AG04450 (cell line): Measurements from ENCODE around the gene IL15RA. TPM values are rescaled to one million over a fixed set of nuclear protein-coding genes. Genes with fewer than 3 reads are reported as not detected.
A peak's percentile ranks its signal among the peaks of the same experiment; 100 is the strongest.

Source experiments
- CTCF ChIA-PET: fragments of 300-600, 350-600 bp; formaldehyde crosslinking; extraction: SDS; loops from one replicate; lab custom pipeline; 2022; ENCODE audit warnings: antibody characterized with exemption, inconsistent platforms; lab: Charles Lee
- POLR2A ChIA-PET: fragments of 350-600 bp; formaldehyde crosslinking; extraction: SDS; loops from one replicate; lab custom pipeline; 2021; ENCODE audit warnings: antibody characterized with exemption, inconsistent platforms; lab: Yijun Ruan, JAX
- DNase-seq: peaks from one replicate; pipeline ENCODE4 v3.0.0-alpha.2; 2011; ENCODE audit warnings: low read depth, low spot score
- H3K27ac ChIP-seq: one replicate; pipeline ENCODE4 v1.5.1; 2012; ENCODE audit warnings: low read depth, low read length, control low read depth
- H3K27me3 ChIP-seq: one replicate; pipeline ENCODE4 v1.6.0; 2012; ENCODE audit warnings: low read length; ENCODE audit not compliant: control insufficient read depth, insufficient read depth
- H3K4me3 ChIP-seq: 2 replicates; pipeline ENCODE4 v1.5.1; 2011; ENCODE audit warnings: mild to moderate bottlenecking, low read depth, low read length, control low read depth
- H3K9me3 ChIP-seq: 2 replicates; pipeline ENCODE4 v1.5.1; 2012; ENCODE audit warnings: low read length; ENCODE audit not compliant: control insufficient read depth, insufficient read depth
- polyA plus RNA-seq: library from polyadenylated mRNA; depleted of rRNA; stranded (reverse); fragments of >200 nt; gene quantifications from 2 replicates; pipeline ENCODE4 v1.2.3, GENCODE V29; 2011
- TF ChIP-seq, protein P1 (sequence below): IDR thresholded peaks from 2 replicates; pipeline ENCODE4 v1.5.1; 2011; ENCODE audit warnings: low read depth, low read length, control low read depth, inconsistent platforms

IL15RA gene
- polyA plus RNA-seq, 1 experiment: 3.5 TPM

DNA sequence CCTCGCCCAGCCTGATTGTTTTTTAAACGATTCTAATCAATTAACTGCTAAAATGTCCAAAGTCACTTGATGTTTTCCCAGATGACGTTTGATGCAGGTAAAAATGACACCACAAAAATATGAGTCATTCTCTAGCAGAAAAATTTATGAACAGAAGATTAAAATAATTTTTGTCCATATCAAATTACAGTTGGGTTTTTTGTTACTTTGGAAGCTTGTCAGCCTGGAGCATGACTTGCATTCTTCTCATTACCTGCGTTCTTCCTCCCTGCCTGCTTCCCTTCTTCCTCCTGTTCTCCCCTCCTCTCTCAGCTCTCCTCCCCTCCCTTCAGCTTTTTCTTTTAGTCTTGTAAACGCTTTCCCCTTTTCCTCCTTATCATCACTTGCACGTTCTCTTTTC, 18.7 kb downstream of the IL15RA start:
- ChIA-PET CTCF (interaction anchor here (1.0 to 1.4 kb wide), 3 partner anchors 56 to 128 kb away, joined by 3 read pairs; no protein-coding TSS in a partner anchor), POLR2A (interaction anchor here (0.7 kb wide), 1 partner anchor 172 kb away, joined by 3 read pairs; no protein-coding TSS in a partner anchor)
- H3K27ac ChIP-seq: peak overlapping the region; percentile 62
- TF ChIP-seq, protein P1, sequence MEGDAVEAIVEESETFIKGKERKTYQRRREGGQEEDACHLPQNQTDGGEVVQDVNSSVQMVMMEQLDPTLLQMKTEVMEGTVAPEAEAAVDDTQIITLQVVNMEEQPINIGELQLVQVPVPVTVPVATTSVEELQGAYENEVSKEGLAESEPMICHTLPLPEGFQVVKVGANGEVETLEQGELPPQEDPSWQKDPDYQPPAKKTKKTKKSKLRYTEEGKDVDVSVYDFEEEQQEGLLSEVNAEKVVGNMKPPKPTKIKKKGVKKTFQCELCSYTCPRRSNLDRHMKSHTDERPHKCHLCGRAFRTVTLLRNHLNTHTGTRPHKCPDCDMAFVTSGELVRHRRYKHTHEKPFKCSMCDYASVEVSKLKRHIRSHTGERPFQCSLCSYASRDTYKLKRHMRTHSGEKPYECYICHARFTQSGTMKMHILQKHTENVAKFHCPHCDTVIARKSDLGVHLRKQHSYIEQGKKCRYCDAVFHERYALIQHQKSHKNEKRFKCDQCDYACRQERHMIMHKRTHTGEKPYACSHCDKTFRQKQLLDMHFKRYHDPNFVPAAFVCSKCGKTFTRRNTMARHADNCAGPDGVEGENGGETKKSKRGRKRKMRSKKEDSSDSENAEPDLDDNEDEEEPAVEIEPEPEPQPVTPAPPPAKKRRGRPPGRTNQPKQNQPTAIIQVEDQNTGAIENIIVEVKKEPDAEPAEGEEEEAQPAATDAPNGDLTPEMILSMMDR: no peak
- no peak overlapping the region for H3K4me3 ChIP-seq
- no peaks in the 10 kb centered on the region for H3K27me3 ChIP-seq
- DNase-seq: no peak
- H3K9me3 ChIP-seq: no peaks in the 10 kb centered on the region; the same call in 1 of the 2 replicates

DNA sequence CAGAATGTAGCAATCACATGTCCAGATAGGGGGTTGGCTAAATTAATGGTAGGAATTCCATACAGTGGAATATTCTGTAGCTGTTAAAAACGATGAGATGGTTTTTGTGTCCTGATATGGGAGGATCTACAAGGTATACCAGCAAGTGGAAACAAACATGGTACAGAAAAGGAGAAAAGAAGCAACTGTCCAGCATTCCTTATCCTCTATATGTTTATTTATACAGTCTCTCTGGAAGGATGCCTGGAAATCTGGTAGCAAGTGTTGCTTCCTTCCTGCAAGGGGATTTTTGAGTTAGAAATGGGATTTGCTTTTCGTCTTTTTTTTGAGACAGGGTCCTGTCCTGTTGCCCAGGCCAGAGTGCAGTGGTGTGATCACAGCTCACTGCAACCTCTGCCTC, 19.3 kb downstream of the IL15RA start:
- Histone ChIP-seq H3K27me3 (no peaks in the 10 kb centered on the region), H3K9me3 (no peaks in the 10 kb centered on the region; the same call in 1 of the 2 replicates), H3K4me3 (no peak overlapping the region), H3K27ac (peak overlapping the region; percentile 62)
- TF ChIP-seq, protein P1: no peak
- ChIA-PET CTCF (interaction anchor here (0.9 to 1.4 kb wide), 4 partner anchors 9 to 129 kb away, joined by 3 to 4 read pairs (median 3); no protein-coding TSS in a partner anchor), POLR2A (interaction anchor here (1.0 kb wide), 1 partner anchor 14 kb away, joined by 3 read pairs; no protein-coding TSS in a partner anchor)
- DNase-seq: peak; percentile 78

DNA sequence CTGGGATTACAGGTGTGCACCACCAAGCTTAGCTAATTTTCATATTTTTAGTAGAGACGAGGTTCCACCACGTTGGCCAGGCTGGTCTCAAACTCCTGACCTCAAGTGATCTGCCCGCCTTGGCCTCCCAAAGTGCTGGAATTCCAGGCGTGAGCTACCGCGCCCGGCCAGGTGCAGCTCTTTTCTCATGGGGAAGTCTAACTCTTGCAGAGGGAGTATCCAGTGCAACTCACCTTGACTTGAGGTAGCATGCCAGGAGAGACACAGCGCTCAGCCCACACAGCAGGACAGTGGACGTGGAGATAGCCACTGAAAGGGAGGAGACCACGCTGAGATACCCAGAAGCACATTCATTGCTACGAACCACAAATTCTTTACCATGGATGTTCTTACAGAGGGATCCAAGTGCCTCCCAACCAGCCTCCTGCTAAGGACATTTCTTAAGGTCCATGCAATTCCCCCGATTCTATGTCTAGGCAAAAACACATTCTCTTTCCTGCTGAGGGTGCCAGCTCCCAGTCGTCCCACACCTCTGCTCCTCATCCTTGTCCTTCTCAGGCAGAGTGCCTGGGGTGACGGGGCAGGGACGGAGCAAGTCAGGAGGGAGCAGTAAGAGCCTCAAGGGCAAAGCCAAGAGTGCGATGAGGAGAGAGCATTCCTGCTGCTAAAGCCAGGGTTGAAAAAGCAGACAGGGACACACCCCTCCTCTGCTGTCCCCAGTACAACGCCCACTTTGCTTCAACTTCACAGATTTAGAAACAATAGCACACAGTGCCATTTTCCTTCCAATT, 21.0 kb downstream of the IL15RA start:
- Histone ChIP-seq H3K9me3 (no peaks in the 10 kb centered on the region; the same call in 1 of the 2 replicates), H3K27me3 (no peaks in the 10 kb centered on the region), H3K27ac (no peak overlapping the region), H3K4me3 (no peak overlapping the region)
- ChIA-PET CTCF (interaction anchor here (0.5 kb wide), 1 partner anchor 54 kb away, joined by 4 read pairs; no protein-coding TSS in a partner anchor), POLR2A (no interaction called here)
- TF ChIP-seq, protein P1: no peak
- no peak for DNase-seq

DNA sequence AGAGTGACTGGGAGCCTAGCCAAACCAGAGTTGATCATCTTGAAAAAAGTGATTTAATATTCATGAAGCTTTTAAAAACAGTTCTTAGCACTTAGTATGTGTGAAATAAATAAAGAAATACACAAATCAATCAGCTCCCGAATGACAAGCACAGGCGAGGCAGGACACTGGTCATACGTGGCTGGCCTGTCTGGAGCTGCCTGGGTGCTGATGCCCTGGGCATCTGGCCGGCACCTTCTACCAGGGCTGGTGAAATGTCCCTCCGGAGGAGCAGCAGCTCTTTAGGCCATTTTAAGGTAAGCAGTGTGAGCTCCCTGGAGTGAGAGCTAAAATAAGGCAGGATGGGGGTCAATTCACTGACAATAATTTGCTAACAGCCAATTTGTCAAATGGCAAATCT, 23.7 kb downstream of the IL15RA start:
- H3K27ac ChIP-seq: peak overlapping the region; percentile 11

More for the DNA sequence above, 23.7 kb downstream of the IL15RA start:
- ChIA-PET POLR2A (interaction anchor here (1.1 to 2.0 kb wide), 2 partner anchors 9 to 135 kb away, joined by 3 to 6 read pairs; partner anchors contain the start of gene RBM17), CTCF (interaction anchor here (1.0 kb wide), 1 partner anchor 60 kb away, joined by 4 read pairs; no protein-coding TSS in a partner anchor)
- no peaks in the 10 kb centered on the region for H3K9me3 ChIP-seq
- TF ChIP-seq, protein P1: no peak
- H3K4me3 ChIP-seq: no peak overlapping the region
- DNase-seq: no peak
- H3K27me3 ChIP-seq: no peaks in the 10 kb centered on the region
